NCI-H2171 treated with DMSO at 0.1 percent for 48 hours (cell line): ENCODE measurements around the gene DDTL.
"Not testable (repeated sequence)": the region's sequence is repeated elsewhere in the genome, so short reads cannot be mapped to it uniquely, and the experiment has no call there.

Experiments used
- DNase-seq: peaks from one replicate; lab custom pipeline; 2025; lab: John Stamatoyannopoulos, UW

DDTL gene

GRCh38 chr22:23970201-23970641 lies 3.5 kb downstream of the DDTL start:
- DNase-seq: no peak

GRCh38 chr22:23970816-23971486 lies 4.3 kb downstream of the DDTL start:
- DNase-seq: no peak

GRCh38 chr22:23971927-23972326 lies 5.2 kb downstream of the DDTL start:
- DNase-seq: not testable (repeated sequence)

GRCh38 chr22:23974345-23974744 lies 7.7 kb downstream of the DDTL start, which contains the start of gene DDT:
TSS of gene DDT (minus strand) at chr22:23974441. CDS start at chr22:23974414, 27 bp downstream.
- DNase-seq: not testable (repeated sequence)

- not testable (repeated sequence) for DNase-seq
These were observed 8.2 kb downstream of the DDTL start for GRCh38 chr22:23974836-23975352.

GRCh38 chr22:23977304-23977703 lies 10.6 kb downstream of the DDTL start:
- DNase-seq: not testable (repeated sequence)

- DNase-seq: not testable (repeated sequence)
These were observed 13.0 kb downstream of the DDTL start, which contains the start of gene GSTT2 for GRCh38 chr22:23979557-23980240. TSS of gene GSTT2 (plus strand) at chr22:23980134.

- not testable (repeated sequence) for DNase-seq
These were observed 13.9 kb downstream of the DDTL start for GRCh38 chr22:23980567-23980966.

- peak; percentile 41 for DNase-seq
These were observed 17.7 kb downstream of the DDTL start for GRCh38 chr22:23984430-23984829.

GRCh38 chr22:23986089-23986488 lies 19.4 kb downstream of the DDTL start:
- DNase-seq: not testable (repeated sequence)

- not testable (repeated sequence) for DNase-seq
These were observed 20.0 kb downstream of the DDTL start for GRCh38 chr22:23986538-23987178.

GRCh38 chr22:23989583-23990244 lies 23.0 kb downstream of the DDTL start:
- not testable (repeated sequence) for DNase-seq

- DNase-seq: not testable (repeated sequence)
These were observed 26.4 kb downstream of the DDTL start for GRCh38 chr22:23993080-23993479.

- peak; percentile 64 for DNase-seq
These were observed 27.0 kb downstream of the DDTL start for GRCh38 chr22:23993581-23994177.

- DNase-seq: no peak
These were observed 30.4 kb downstream of the DDTL start for GRCh38 chr22:23997092-23997491.

GRCh38 chr22:23999779-24000178 lies 33.1 kb downstream of the DDTL start:
- DNase-seq: not testable (repeated sequence)

- DNase-seq: no peak
These were observed 34.6 kb downstream of the DDTL start for GRCh38 chr22:24001314-24001713.

- DNase-seq: no peak
These were observed 35.6 kb downstream of the DDTL start for GRCh38 chr22:24002272-24002671.

GRCh38 chr22:24002851-24003250 lies 36.2 kb downstream of the DDTL start:
- no peak for DNase-seq

- DNase-seq: no peak
These were observed 37.2 kb downstream of the DDTL start for GRCh38 chr22:24003887-24004286.

- no peak for DNase-seq
These were observed 38.5 kb downstream of the DDTL start, which contains the start of gene GSTT4 for GRCh38 chr22:24005201-24005600. TSS of gene GSTT4 (minus strand) at chr22:24005453. CDS start at chr22:24005356, 97 bp downstream.
